SJSA1 (cell line): Measurements from ENCODE around the gene CYREN. TPM values are rescaled to one million over a fixed set of nuclear protein-coding genes. Genes with fewer than 3 reads are reported as not detected.

Experiments used
- DNase-seq, 2 experiments: peaks; one replicate each; pipeline ENCODE4 v3.0.0-alpha.2; 2015 to 2020; ENCODE audit warnings: low spot score in 2 of 2, low read depth in 1 of 2
- H3K27ac ChIP-seq: fragments of 250-450 bp; sonication (Bioruptor Pico); 2 replicates; pipeline ENCODE4 v1.5.1; 2020; ENCODE audit warnings: mild to moderate bottlenecking, moderate library complexity
- H3K27me3 ChIP-seq: fragments of 250-450 bp; sonication (Bioruptor Pico); replicated peaks from 2 replicates; pipeline ENCODE4 v1.5.1; 2020; ENCODE audit warnings: mild to moderate bottlenecking, moderate library complexity
- H3K36me3 ChIP-seq: fragments of 250-450 bp; sonication (Bioruptor Pico); 2 replicates; pipeline ENCODE4 v1.5.1; 2020; ENCODE audit warnings: mild to moderate bottlenecking
- H3K4me1 ChIP-seq: fragments of 250-450 bp; sonication (Bioruptor Pico); replicated peaks from 2 replicates; pipeline ENCODE4 v1.6.1; 2021; ENCODE audit warnings: mild to moderate bottlenecking
- H3K4me3 ChIP-seq: fragments of 250-450 bp; sonication (Bioruptor Pico); 2 replicates; pipeline ENCODE4 v1.5.1; 2020; ENCODE audit warnings: mild to moderate bottlenecking
- H3K9me3 ChIP-seq: fragments of 250-450 bp; sonication (Bioruptor Pico); replicated peaks from 2 replicates; pipeline ENCODE4 v1.5.1; 2020; ENCODE audit warnings: mild to moderate bottlenecking
- total RNA-seq: library from RNA; depleted of rRNA; stranded (reverse); fragments of >200 nt; shearing (Covaris generic); gene quantifications from 2 replicates; pipeline ENCODE4 v1.2.3, GENCODE V29; 2014

Gene CYREN
- total RNA-seq, 1 experiment from 2014 or later: 67.1 TPM

DNA sequence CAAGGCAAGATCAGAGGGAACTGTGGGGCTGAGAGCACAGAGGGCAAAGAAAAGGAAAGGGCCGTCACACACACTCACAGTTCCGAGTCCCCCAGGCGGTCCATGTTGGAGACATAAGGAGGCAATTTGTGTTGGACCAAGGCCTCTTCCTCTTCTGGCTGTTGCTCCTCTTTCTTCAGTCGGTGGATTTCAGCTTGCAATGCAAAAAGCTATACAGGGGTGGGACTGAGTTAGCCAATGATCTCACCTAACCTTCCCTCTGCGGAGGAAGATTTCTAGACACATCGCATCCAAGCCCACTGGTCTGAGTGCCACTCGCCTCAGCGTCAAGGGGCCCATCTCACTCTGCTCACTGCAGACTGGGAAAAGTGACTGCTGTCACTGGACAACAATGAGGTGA is 35.3 kb upstream of the CYREN start:
- DNase-seq: no peak

DNA sequence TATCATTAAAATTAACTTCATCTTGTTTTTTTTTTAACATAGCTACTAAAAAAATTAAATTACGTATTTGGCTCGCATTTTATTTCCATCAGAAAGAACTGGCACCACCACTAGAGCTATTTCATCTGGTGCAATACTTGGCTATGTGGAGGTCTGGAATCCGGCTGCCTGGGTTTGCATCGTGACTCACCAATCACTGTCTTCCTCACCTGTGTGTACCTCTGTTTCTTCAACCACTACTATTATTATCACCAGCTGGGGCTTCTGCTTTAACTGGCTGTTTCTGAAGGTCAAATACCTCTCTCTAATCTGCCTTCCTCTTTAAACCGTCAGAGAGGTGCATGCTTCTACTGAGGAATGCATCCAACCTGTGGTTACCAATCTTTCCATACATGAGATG is 34.4 kb upstream of the CYREN start:
- H3K4me1 ChIP-seq: peaks cover 38% of the 10 kb centered on the region
- no peaks in the 10 kb centered on the region for H3K9me3 ChIP-seq
- no peak overlapping the region for H3K4me3 ChIP-seq
- peak overlapping the region; percentile 19; the same call in 1 of the 2 replicates for H3K27ac ChIP-seq
- peaks cover 81% of the 10 kb centered on the region for H3K36me3 ChIP-seq
- H3K27me3 ChIP-seq: no peaks in the 10 kb centered on the region
- no peak for DNase-seq

More for the DNA sequence above, 35.3 kb upstream of the CYREN start:
- Histone ChIP-seq H3K4me3 (no peak overlapping the region), H3K9me3 (no peaks in the 10 kb centered on the region), H3K27ac (no peak overlapping the region), H3K4me1 (peaks cover 41% of the 10 kb centered on the region), H3K27me3 (no peaks in the 10 kb centered on the region), H3K36me3 (peaks cover 71% of the 10 kb centered on the region)

DNA sequence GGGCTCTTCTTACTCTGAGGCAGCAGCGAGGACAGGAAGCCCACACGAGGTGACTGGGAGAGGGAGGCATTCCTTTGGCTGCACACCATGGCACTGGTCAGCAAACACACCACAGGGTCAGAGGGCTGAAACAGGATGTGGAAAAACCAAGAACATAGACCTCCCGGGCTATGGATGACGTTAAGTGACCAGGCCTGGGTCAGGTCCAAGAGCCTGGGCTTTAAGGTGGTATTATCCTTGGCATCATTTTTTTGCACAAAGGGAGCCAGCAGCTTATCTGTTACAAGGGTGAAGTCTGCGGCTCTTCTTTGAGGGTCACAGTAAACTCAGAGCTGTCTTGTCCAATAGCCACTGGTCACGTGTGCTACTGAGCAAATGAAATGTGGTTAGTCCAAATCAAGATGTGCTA is 33.8 kb upstream of the CYREN start:
- H3K27ac ChIP-seq: peak overlapping the region; percentile 43
- peak; percentile 46 to 56 for DNase-seq
- H3K4me3 ChIP-seq: peak overlapping the region; percentile 11
- peaks cover 82% of the 10 kb centered on the region for H3K36me3 ChIP-seq
- no peaks in the 10 kb centered on the region for H3K27me3 ChIP-seq
- H3K9me3 ChIP-seq: no peaks in the 10 kb centered on the region
- peaks cover 38% of the 10 kb centered on the region for H3K4me1 ChIP-seq

DNA sequence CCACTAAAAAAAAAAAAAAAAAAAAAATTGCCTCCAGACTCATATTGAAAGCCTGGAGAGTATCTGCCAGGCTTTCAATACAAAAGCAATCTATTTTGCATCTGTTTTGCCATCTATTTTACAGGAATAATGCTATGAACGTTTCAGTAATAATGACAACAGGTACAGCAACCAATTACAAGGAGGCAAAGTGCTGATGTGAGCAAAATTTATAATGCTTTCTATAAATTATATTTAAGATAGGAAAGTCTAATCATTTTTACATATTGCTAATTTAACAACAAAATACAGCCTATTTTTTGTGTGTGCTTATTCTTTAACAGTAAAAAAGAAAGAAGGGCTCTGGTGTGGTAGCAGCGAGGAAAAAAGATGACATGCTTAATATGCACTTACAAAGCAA is 30.8 kb upstream of the CYREN start:
- Histone ChIP-seq H3K36me3 (peaks cover 90% of the 10 kb centered on the region), H3K9me3 (no peaks in the 10 kb centered on the region), H3K27me3 (no peaks in the 10 kb centered on the region), H3K4me1 (peaks cover 49% of the 10 kb centered on the region), H3K27ac (no peak overlapping the region), H3K4me3 (no peak overlapping the region)
- no peak for DNase-seq

DNA sequence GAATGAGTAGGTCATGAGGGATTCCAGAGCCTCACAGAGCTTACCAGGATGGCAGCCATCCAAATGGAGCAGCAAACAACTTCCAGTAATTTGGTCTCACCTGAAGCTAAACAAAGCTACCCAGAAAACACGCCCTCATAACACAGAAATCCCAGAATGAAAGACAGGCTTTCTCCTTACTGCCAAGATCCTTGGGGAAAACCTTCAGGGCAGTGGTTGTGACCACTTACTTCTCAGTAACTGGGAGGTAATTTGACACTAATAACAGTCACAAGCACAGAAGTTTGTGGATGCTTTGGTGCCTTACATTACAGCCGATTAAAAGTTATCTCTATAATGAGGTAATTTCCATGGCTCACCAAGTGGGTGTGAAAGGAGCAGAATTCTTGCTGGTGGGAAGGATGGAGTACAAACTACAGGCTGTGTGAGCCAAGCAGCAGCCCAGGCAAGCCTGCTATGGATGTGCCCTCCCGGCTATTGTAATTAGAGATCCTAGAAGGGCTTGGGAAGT is 30.4 kb upstream of the CYREN start:
- H3K4me1 ChIP-seq: peaks cover 49% of the 10 kb centered on the region
- H3K4me3 ChIP-seq: no peak overlapping the region
- no peak overlapping the region for H3K27ac ChIP-seq
- DNase-seq: no peak
- H3K9me3 ChIP-seq: no peaks in the 10 kb centered on the region
- peaks cover 92% of the 10 kb centered on the region for H3K36me3 ChIP-seq
- no peaks in the 10 kb centered on the region for H3K27me3 ChIP-seq

DNA sequence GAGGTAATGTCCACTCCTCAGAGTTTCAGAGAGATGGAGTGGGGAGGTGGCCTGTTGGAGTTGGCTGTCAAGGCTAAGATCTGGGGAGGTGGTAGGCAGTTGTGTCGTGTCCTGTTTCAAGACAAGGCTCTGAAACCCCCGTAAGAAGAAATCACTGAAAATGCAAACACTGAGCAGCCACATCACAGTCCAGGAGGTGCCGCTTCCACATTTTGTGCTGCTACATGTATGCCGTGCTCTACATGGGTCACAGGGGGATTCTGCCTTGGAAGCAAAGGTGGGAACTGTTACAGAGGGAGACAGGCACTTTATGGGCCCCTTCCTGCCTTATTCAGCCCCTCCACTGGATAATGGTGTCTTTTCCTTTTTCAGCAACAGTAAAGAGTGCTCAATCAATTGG is 28.9 kb upstream of the CYREN start:
- DNase-seq: no peak
- Histone ChIP-seq H3K36me3 (peaks cover 94% of the 10 kb centered on the region), H3K4me3 (no peak overlapping the region), H3K27me3 (no peaks in the 10 kb centered on the region), H3K9me3 (no peaks in the 10 kb centered on the region), H3K27ac (no peak overlapping the region), H3K4me1 (peaks cover 49% of the 10 kb centered on the region)

DNA sequence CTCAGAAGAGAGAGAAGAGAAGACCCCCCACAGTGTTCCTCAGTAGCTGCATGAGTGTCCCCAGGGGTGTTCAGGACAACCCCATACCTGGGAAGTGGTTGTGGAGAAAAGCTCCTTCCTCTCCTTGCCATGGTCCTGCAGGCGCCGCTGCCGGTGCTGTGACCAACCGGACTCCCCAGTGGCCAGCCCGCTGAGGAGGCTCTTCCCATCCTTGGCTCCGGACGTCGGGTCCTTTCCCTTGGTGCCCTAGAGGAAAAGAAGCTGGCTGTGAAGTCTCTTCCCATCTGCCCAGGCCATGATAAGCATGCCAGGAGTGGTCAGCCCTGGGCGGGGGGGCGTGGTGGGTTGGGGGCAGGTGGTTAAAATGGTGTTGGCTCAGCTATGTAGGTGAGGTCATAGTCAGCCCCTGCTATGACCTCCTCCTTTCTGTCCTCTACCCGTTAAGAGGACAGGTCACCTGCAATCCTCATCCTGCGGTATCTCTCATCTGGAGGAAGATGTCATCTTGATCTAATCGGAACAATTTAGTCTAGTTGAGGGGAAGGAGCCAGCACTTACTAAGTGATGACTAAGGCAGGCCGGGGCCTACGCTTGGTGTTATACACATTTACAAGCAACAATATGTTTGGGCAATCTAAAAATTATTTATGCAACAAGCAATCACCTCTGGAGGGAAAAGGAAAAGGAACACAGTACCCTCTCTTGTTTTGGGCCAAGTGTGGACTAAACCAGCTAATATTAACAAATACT is 27.6 kb upstream of the CYREN start:
- peaks cover 49% of the 10 kb centered on the region for H3K4me1 ChIP-seq
- no peaks in the 10 kb centered on the region for H3K27me3 ChIP-seq
- H3K27ac ChIP-seq: no peak overlapping the region
- H3K4me3 ChIP-seq: no peak overlapping the region
- peak in 1 of 2 experiments; percentile 28 for DNase-seq
- H3K9me3 ChIP-seq: no peaks in the 10 kb centered on the region
- peaks cover 88% of the 10 kb centered on the region for H3K36me3 ChIP-seq

DNA sequence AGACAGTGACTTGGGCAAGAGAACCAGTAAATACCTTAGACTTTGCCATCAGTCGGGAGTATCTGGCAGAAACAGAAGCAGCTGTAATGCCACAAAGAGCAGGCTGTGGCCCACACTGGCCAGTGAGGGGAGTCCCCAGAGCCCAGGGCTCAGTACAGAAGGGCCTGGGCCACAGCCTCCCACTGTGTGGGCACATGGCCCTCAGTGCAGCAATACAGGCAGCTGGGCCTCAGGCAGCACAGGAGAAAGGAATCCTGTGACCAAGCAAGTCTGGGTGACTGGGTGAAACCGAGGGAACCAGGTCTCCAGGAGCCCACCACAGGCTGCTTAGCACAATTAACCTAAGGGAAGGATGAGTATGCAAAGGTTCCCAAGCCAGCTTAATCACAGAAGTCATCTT is 26.8 kb upstream of the CYREN start:
- H3K36me3 ChIP-seq: peaks cover 88% of the 10 kb centered on the region
- no peak overlapping the region for H3K27ac ChIP-seq
- no peaks in the 10 kb centered on the region for H3K27me3 ChIP-seq
- H3K9me3 ChIP-seq: no peaks in the 10 kb centered on the region
- DNase-seq: peak in 1 of 2 experiments; percentile 10
- H3K4me1 ChIP-seq: peaks cover 46% of the 10 kb centered on the region
- H3K4me3 ChIP-seq: no peak overlapping the region

DNA sequence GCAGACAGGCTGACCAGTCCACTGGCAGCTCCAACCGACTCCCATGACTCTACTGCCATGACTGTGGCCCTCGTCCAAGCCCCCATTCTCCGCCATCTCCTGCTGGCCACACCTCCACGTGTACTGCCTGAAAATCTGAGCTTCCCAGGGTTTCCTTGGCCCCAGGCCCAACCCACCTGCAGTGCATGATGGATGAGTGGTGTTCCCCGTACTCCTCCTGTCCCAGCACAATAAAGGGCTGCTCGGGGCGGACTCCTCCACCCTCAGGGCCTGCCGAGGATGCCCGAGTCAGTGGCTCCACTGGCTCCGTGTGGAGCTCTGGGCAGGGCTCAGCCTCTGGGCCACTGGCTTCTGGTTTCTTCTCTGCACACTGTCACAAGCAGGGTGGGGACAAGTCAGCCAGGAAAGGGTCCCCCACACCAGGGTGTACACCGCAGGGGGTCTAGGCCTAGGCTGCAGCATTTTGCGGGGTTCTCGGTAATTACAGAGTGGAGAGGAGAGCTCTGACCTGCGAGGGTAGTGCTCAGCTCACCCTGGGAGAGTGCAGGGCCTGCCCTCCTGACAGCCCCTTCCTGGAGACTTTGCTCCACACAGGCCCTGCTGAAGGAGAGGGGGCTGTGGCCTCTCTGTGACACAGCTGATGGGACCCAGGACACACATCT is 25.6 kb upstream of the CYREN start:
- DNase-seq: no peak
- peaks cover 44% of the 10 kb centered on the region for H3K4me1 ChIP-seq
- peaks cover 84% of the 10 kb centered on the region for H3K36me3 ChIP-seq
- H3K9me3 ChIP-seq: no peaks in the 10 kb centered on the region
- H3K4me3 ChIP-seq: no peak overlapping the region
- no peaks in the 10 kb centered on the region for H3K27me3 ChIP-seq
- H3K27ac ChIP-seq: no peak overlapping the region

DNA sequence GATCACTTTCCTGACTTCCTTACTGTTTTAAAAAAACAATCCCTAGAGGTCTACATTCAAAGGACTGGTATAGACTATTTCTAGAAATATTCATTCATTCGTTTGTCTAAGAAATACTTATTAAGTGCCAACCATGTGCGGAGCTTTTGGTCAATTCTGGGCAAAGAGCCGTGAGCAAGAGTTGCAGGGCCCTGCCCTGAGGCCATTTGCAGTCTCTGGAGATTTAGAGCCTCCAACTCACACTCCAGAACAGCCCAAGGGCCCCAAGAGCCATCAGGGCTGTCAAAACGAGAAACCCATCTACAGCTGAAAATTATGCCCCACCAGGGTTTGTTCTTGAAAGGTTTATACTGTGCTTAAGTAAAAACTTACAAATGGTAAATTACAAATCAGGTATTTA is 24.6 kb upstream of the CYREN start:
- no peak overlapping the region for H3K4me3 ChIP-seq
- no peaks in the 10 kb centered on the region for H3K9me3 ChIP-seq
- H3K27me3 ChIP-seq: no peaks in the 10 kb centered on the region
- H3K36me3 ChIP-seq: peaks cover 85% of the 10 kb centered on the region
- no peak for DNase-seq
- H3K4me1 ChIP-seq: peaks cover 38% of the 10 kb centered on the region
- H3K27ac ChIP-seq: peak overlapping the region; percentile 88

DNA sequence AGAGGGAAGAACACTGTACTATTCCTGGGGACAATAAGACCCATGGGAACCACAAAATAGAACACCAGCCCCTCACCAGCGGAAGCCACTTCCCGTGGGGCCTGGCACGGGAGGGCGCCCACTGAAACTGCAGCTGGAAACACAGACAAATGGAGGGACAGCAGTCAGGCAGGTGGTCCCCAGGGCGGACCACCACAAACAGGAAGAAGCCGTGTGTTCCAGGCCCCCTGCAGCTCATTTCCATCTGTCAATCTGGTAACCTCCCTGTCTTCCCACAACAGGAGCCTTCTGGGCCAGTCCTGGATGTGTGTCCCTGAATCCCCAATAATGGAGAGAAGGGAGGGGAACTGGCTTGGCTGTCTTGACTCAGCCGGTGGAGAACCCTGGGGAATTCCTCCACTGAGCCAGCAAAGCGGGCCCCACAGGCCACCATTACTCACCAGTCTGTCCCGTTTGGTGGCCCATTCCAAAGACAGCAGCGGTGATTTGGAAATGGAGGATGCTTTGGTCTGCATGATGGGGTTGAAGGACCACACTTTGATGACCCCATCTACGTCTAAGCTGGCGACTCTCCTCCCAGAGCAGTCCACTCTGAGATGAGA is 24.1 kb upstream of the CYREN start:
- H3K27ac ChIP-seq: peak overlapping the region; percentile 88
- H3K36me3 ChIP-seq: peaks cover 80% of the 10 kb centered on the region
- H3K4me1 ChIP-seq: peaks cover 38% of the 10 kb centered on the region
- no peak overlapping the region for H3K4me3 ChIP-seq
- DNase-seq: peak; percentile 46 to 62
- H3K9me3 ChIP-seq: no peaks in the 10 kb centered on the region
- H3K27me3 ChIP-seq: no peaks in the 10 kb centered on the region

DNA sequence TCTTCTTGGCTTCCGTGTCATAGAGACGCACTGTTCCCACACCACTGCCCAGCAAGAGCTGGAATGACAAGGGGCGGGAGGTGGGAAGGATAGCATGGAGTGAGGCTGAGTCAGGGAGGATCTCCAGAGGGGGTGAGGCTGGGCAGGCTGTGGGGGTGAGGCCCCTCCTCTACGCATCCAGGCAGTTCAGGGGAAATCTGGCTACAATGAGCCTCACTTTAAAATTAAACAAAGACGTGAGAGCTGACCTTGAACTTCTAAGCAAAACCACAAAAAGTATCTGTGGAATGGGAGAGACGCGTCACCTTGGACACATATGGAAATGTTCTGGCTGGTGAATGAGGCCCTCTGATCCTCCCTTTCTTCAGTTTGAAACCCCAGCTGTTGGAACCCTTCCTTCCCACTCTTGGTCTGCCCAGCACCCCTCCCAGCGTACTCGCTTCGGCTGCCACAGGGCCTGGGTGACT is 23.1 kb upstream of the CYREN start:
- DNase-seq: peak; percentile 93 to 96
- Histone ChIP-seq H3K9me3 (no peaks in the 10 kb centered on the region), H3K27ac (peak overlapping the region; percentile 88), H3K4me1 (peaks cover 38% of the 10 kb centered on the region), H3K27me3 (no peaks in the 10 kb centered on the region), H3K4me3 (no peak overlapping the region), H3K36me3 (peaks cover 80% of the 10 kb centered on the region)

DNA sequence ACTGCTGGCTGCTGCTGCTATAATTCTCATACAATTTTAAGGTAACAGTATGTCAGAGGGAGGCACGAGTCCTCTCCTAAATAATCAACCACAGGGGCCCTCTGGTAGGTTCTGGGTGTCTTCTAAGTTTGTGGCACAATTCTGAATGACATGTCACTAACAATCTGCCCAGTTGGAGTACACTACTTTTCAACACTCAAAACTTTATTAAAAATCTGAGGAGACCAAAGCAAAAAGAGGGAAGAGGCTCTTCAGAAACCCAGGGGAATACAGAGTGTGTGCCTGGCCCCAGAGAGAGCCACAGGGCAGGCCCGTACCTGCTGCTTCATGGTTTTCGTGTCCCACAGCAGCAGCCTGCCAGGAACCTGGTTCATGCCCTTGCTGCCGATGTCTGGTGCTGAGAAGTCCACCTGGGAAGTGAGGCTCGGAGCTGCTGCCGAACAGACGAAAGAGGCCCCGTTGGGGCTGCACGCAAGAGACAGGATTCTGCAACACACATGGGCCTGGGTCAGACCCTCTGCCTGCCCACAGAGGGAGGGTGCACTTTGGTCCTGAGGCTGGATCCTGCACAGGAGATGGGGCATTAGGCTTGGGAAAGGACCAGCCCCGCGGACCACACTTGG is 22.5 kb upstream of the CYREN start:
- no peaks in the 10 kb centered on the region for H3K27me3 ChIP-seq

More for the DNA sequence above, 22.5 kb upstream of the CYREN start:
- Histone ChIP-seq H3K4me3 (no peak overlapping the region), H3K9me3 (no peaks in the 10 kb centered on the region), H3K4me1 (peaks cover 35% of the 10 kb centered on the region), H3K27ac (peak overlapping the region; percentile 64), H3K36me3 (peaks cover 80% of the 10 kb centered on the region)
- no peak for DNase-seq
